ENCODE data around the gene BICD1. TPM values are rescaled to one million over a fixed set of nuclear protein-coding genes. Genes with fewer than 3 reads are reported as not detected.

Gene BICD1
- total and polyA plus RNA-seq, 10 donors = 8.5 to 62.9 (median 44.2) TPM

DNA sequence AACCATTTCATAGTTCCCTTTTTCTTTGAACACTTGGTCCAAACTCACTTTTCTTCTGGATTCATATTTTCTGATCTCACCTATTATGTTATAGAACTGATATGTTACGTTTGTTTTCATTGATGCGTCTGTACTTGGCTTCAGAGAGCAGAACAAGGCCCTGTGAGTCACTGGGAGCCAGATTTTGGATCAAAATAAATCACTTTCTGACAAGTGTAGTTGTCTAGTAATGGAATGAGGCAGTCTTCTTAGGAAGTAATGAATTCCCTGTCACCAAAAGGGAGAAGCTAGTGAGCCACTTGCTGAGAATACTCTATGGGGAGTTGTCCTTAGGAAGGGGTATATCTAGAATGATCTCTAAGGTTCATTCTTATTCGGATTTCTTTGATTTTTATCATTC is 10.2 kb downstream of the BICD1 start:
- Histone ChIP-seq H3K27me3 (replicated peaks in 1 of 7) (no peaks in the 10 kb centered on the region), H3K9me3 (no peaks in the 10 kb centered on the region), H3K4me1 (peaks cover 0 to 18% (median 14%) of the 10 kb centered on the region in 6 donors), H3K4me3 (no peak overlapping the region), H3K36me3 (peaks cover 0 to 16% (median 0%) of the 10 kb centered on the region in 6 donors), H3K27ac (no peak overlapping the region)
- TF ChIP-seq, protein P1, sequence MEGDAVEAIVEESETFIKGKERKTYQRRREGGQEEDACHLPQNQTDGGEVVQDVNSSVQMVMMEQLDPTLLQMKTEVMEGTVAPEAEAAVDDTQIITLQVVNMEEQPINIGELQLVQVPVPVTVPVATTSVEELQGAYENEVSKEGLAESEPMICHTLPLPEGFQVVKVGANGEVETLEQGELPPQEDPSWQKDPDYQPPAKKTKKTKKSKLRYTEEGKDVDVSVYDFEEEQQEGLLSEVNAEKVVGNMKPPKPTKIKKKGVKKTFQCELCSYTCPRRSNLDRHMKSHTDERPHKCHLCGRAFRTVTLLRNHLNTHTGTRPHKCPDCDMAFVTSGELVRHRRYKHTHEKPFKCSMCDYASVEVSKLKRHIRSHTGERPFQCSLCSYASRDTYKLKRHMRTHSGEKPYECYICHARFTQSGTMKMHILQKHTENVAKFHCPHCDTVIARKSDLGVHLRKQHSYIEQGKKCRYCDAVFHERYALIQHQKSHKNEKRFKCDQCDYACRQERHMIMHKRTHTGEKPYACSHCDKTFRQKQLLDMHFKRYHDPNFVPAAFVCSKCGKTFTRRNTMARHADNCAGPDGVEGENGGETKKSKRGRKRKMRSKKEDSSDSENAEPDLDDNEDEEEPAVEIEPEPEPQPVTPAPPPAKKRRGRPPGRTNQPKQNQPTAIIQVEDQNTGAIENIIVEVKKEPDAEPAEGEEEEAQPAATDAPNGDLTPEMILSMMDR (IDR thresholded peaks at IDR 0.05 in 8 of 11, conservative IDR thresholded peaks at IDR 0.05 in 3 of 11) = no peak
- TF ChIP-seq POLR2A (IDR thresholded peaks at IDR 0.05) = no peak
- no peak for TF ChIP-seq POLR2AphosphoS5 (IDR thresholded peaks at IDR 0.05)
- WGBS, 5 donors = 90 to 96% (median 93%) methylated on average over 3 of the region's 3 CpGs
- DNase-seq = no peak
- intact Hi-C loops (cut with DNase I; ENCODE audit: low total_unique reads) = no loop called here

DNA sequence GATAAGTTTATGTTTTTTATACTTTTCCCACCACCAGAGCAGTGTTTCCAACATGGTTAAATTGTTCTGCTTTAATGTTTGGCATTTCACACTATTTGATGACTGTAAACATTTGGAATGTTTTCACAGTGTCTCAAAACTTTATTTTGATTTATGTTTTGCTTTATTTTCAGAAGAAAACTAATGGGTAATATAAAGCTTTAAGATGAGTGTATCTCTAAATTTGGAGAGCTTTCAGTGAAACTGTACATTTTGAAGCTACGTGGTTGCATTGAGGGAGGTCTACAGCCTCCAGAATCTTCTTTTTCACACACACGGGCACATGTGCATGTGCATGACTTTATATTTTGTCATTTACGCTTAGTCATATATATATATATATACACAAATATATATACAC is 10.7 kb downstream of the BICD1 start:
- no peak overlapping the region for H3K27ac ChIP-seq
- no peaks in the 10 kb centered on the region for H3K9me3 ChIP-seq
- no peak for DNase-seq
- no peaks in the 10 kb centered on the region for H3K27me3 ChIP-seq (replicated peaks in 1 of 7)
- WGBS, 5 donors = 91 to 99% (median 97%) methylated on average over 3 of the region's 3 CpGs
- intact Hi-C loops (cut with DNase I; ENCODE audit: low total_unique reads) = no loop called here
- no peak for TF ChIP-seq POLR2A (IDR thresholded peaks at IDR 0.05)
- TF ChIP-seq, protein P1 (IDR thresholded peaks at IDR 0.05 in 8 of 11, conservative IDR thresholded peaks at IDR 0.05 in 3 of 11) = no peak
- TF ChIP-seq POLR2AphosphoS5 (IDR thresholded peaks at IDR 0.05) = no peak
- peaks cover 0 to 12% (median 0%) of the 10 kb centered on the region in 6 donors for H3K36me3 ChIP-seq
- H3K4me3 ChIP-seq = no peak overlapping the region
- H3K4me1 ChIP-seq = peaks cover 0 to 18% (median 14%) of the 10 kb centered on the region in 6 donors

DNA sequence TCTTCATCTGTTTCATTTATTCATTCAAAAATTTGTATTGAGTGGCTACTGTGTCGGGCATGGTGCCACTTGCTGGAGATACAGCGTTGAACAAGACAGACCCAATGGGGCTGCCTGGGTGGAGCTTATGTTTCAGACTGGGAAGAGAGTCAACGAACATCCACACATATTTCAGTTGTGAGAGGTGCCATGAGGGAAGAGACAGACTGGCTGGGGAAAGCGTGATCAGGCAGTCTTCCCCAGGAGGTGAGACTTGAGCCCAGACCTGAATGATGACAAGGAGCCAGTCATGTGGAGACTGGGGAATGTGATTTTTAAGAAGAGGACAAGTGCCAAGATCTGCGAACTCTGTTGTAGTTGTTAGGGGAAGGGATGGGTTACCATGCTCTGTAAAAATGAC is 12.2 kb downstream of the BICD1 start:
- peaks cover 0 to 18% (median 14%) of the 10 kb centered on the region in 6 donors for H3K4me1 ChIP-seq
- no peak for DNase-seq
- intact Hi-C loops (cut with DNase I; ENCODE audit: low total_unique reads) = no loop called here
- no peak overlapping the region for H3K27ac ChIP-seq
- H3K27me3 ChIP-seq (replicated peaks in 1 of 7) = no peaks in the 10 kb centered on the region
- no peaks in the 10 kb centered on the region for H3K9me3 ChIP-seq
- H3K4me3 ChIP-seq = no peak overlapping the region
- H3K36me3 ChIP-seq = peaks cover 0 to 9% (median 0%) of the 10 kb centered on the region in 6 donors
- no peak for TF ChIP-seq POLR2AphosphoS5 (IDR thresholded peaks at IDR 0.05)
- TF ChIP-seq POLR2A (IDR thresholded peaks at IDR 0.05) = no peak
- TF ChIP-seq, protein P1 (IDR thresholded peaks at IDR 0.05 in 8 of 11, conservative IDR thresholded peaks at IDR 0.05 in 3 of 11) = no peak
- 93 to 97% (median 96%) methylated on average over 5 of the region's 5 CpGs for WGBS, 5 donors

DNA sequence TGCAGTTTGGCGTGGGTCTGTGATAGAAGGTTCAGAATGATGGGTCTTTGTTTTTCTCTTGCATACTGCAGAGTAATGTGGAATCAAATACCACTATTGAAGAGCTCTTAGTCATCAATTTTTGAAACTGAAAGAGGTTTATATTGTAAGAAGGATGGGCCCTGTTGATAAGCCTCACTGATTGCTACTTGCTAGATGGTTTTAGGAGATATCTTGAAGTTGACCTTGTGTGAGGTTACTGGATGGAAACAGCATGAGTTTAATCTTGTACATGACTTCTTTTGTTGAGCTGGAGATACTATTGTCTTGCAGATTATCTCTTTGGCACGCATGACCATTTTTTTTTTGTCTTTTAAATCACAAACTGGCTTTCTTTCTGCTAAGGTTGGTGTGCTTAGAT is 13.8 kb downstream of the BICD1 start:
- 64 to 81% (median 74%) methylated on average over 2 of the region's 2 CpGs for WGBS, 5 donors
- no peaks in the 10 kb centered on the region for H3K9me3 ChIP-seq
- peaks cover 0 to 16% (median 9%) of the 10 kb centered on the region in 6 donors for H3K4me1 ChIP-seq
- H3K27ac ChIP-seq = no peak overlapping the region
- H3K4me3 ChIP-seq = no peak overlapping the region
- H3K36me3 ChIP-seq = peaks cover 0 to 9% (median 0%) of the 10 kb centered on the region in 6 donors
- H3K27me3 ChIP-seq (replicated peaks in 1 of 7) = no peaks in the 10 kb centered on the region
- intact Hi-C loops (cut with DNase I; ENCODE audit: low total_unique reads) = no loop called here
- DNase-seq = no peak
- TF ChIP-seq, protein P1 (IDR thresholded peaks at IDR 0.05 in 8 of 11, conservative IDR thresholded peaks at IDR 0.05 in 3 of 11) = no peak
- no peak for TF ChIP-seq POLR2A (IDR thresholded peaks at IDR 0.05)
- TF ChIP-seq POLR2AphosphoS5 (IDR thresholded peaks at IDR 0.05) = no peak

Measured in spleen (tissue), 11 donors.